Measurements from ENCODE around the gene PRR5L. TPM values are rescaled to one million over a fixed set of nuclear protein-coding genes. Genes with fewer than 3 reads are reported as not detected.

Gene PRR5L
- polyA plus RNA-seq, 1 donor (not counting 4 experiments of a cell fraction or from before 2014, with no cell fraction given), result 20.1 TPM

- peak; percentile 5 for FAIRE-seq
- no peaks in the 10 kb centered on the region for H3K36me3 ChIP-seq (ENCODE audit: control insufficient read depth in 2 of 2, extremely low read depth in 1 of 2, insufficient read depth in 2 of 2, low read length in 2 of 2)
- TF ChIP-seq CTCF (optimal IDR thresholded peaks at IDR 0.05 in 1 of 3, IDR thresholded peaks at IDR 0.05 in 1 of 3, conservative IDR thresholded peaks at IDR 0.05 in 1 of 3; ENCODE audit: extremely low read depth in 1 of 3, insufficient read depth in 2 of 3, low read length in 3 of 3) (no peak), EZH2 (IDR thresholded peaks at IDR 0.05; ENCODE audit: low read length) (no peak)
- H3K4me1 ChIP-seq (ENCODE audit: control insufficient read depth, extremely low read depth, insufficient read depth, low read length), result peaks cover 7% of the 10 kb centered on the region
- H3K27me3 ChIP-seq (ENCODE audit: control insufficient read depth, extremely low read depth, insufficient read depth, low read length), result no peaks in the 10 kb centered on the region
- H2AFZ ChIP-seq (ENCODE audit: control insufficient read depth, low read length), result no peak overlapping the region
- H3K4me2 ChIP-seq (ENCODE audit: control insufficient read depth, extremely low read depth, insufficient read depth, low read depth, low read length), result no peak overlapping the region
- H3K27ac ChIP-seq (ENCODE audit: control insufficient read depth, insufficient read depth, low read length), result no peak overlapping the region
- no peak overlapping the region for H3K4me3 ChIP-seq (ENCODE audit: control insufficient read depth in 2 of 3, extremely low read depth in 1 of 3, insufficient read depth in 2 of 3, low read depth in 1 of 3, low read length in 3 of 3)
- peaks cover 24% of the 10 kb centered on the region for H3K79me2 ChIP-seq (ENCODE audit: control insufficient read depth, insufficient read depth, low read length)
- no peaks in the 10 kb centered on the region for H3K9me1 ChIP-seq (ENCODE audit: control insufficient read depth, extremely low read depth, insufficient read depth, low read length)
- no peaks in the 10 kb centered on the region for H4K20me1 ChIP-seq (ENCODE audit: control insufficient read depth, extremely low read depth, insufficient read depth, low read length)
- H3K9ac ChIP-seq (ENCODE audit: control insufficient read depth, extremely low read depth, insufficient read depth, low read length), result no peak overlapping the region
- dilution Hi-C loops (cut with MboI; ENCODE audit: extremely low pct_ligation_motif_present, low sequenced_read_pairs), result no loop called here
- no peak for DNase-seq (ENCODE audit: low read depth, low spot score)
- H3K9me3 ChIP-seq (ENCODE audit: control insufficient read depth, low read depth, low read length), result peaks cover 1% of the 10 kb centered on the region
These were observed 215.9 kb downstream of the PRR5L start for GRCh38 chr11:36512016-36512415.

- no peaks in the 10 kb centered on the region for H3K9me1 ChIP-seq (ENCODE audit: control insufficient read depth, extremely low read depth, insufficient read depth, low read length)
- H3K4me3 ChIP-seq (ENCODE audit: control insufficient read depth in 2 of 3, extremely low read depth in 1 of 3, insufficient read depth in 2 of 3, low read depth in 1 of 3, low read length in 3 of 3), result no peak overlapping the region
- TF ChIP-seq EZH2 (IDR thresholded peaks at IDR 0.05; ENCODE audit: low read length) (no peak), CTCF (optimal IDR thresholded peaks at IDR 0.05 in 1 of 3, IDR thresholded peaks at IDR 0.05 in 1 of 3, conservative IDR thresholded peaks at IDR 0.05 in 1 of 3; ENCODE audit: extremely low read depth in 1 of 3, insufficient read depth in 2 of 3, low read length in 3 of 3) (no peak)
- H3K4me1 ChIP-seq (ENCODE audit: control insufficient read depth, extremely low read depth, insufficient read depth, low read length), result peaks cover 4% of the 10 kb centered on the region
- no peaks in the 10 kb centered on the region for H3K36me3 ChIP-seq (ENCODE audit: control insufficient read depth in 2 of 2, extremely low read depth in 1 of 2, insufficient read depth in 2 of 2, low read length in 2 of 2)
- no peaks in the 10 kb centered on the region for H4K20me1 ChIP-seq (ENCODE audit: control insufficient read depth, extremely low read depth, insufficient read depth, low read length)
- dilution Hi-C loops (cut with MboI; ENCODE audit: extremely low pct_ligation_motif_present, low sequenced_read_pairs), result no loop called here
- H3K9ac ChIP-seq (ENCODE audit: control insufficient read depth, extremely low read depth, insufficient read depth, low read length), result no peak overlapping the region
- no peak overlapping the region for H3K4me2 ChIP-seq (ENCODE audit: control insufficient read depth, extremely low read depth, insufficient read depth, low read depth, low read length)
- DNase-seq (ENCODE audit: low read depth, low spot score) (no peak), FAIRE-seq (no peak)
- H3K79me2 ChIP-seq (ENCODE audit: control insufficient read depth, insufficient read depth, low read length), result peaks cover 11% of the 10 kb centered on the region
- H3K9me3 ChIP-seq (ENCODE audit: control insufficient read depth, low read depth, low read length), result peaks cover 1% of the 10 kb centered on the region
- no peak overlapping the region for H2AFZ ChIP-seq (ENCODE audit: control insufficient read depth, low read length)
- no peaks in the 10 kb centered on the region for H3K27me3 ChIP-seq (ENCODE audit: control insufficient read depth, extremely low read depth, insufficient read depth, low read length)
- H3K27ac ChIP-seq (ENCODE audit: control insufficient read depth, insufficient read depth, low read length), result no peak overlapping the region
These were observed 217.9 kb downstream of the PRR5L start for GRCh38 chr11:36513965-36514364.

Small RNA genes lying within 50 kb of the gene (small RNA-seq; reads per million reads assigned to genes)
- 0 reads per million in 3 experiments for gene AC061999.1 (ENCODE audit: insufficient read length in 3 of 3, low read depth in 3 of 3, low replicate concordance in 1 of 3)

Other genes with a start within 250 kb of the PRR5L start
- 51.2 to 68.5 TPM (median 52.6 TPM) in 3 replicates for gene COMMD9, start 6.9 kb upstream of the PRR5L start, polyA plus RNA-seq
- gene TRAF6, start 214.0 kb downstream of the PRR5L start, polyA plus RNA-seq, result 12.6 to 15.1 TPM (median 12.6 TPM) in 3 replicates